Astrocyte of the spinal cord (primary cell): ENCODE measurements around the gene EHMT1.
"Not testable (repeated sequence)": the region's sequence is repeated elsewhere in the genome, so short reads cannot be mapped to it uniquely, and the experiment has no call there.

Source experiments
- DNase-seq: peaks from one replicate; pipeline ENCODE4 v3.0.0; 2011; ENCODE audit warnings: low read depth, low spot score
- H3K4me3 ChIP-seq: 2 replicates; pipeline ENCODE4 v1.5.1; 2011; ENCODE audit warnings: low read depth, mild to moderate bottlenecking, low read length, moderate library complexity
- CTCF ChIP-seq: IDR thresholded peaks from 2 replicates; pipeline ENCODE4 v1.5.1; 2012; ENCODE audit warnings: low read depth, mild to moderate bottlenecking, low read length, inconsistent platforms
- in situ Hi-C: cut with HindIII; loops from 2 replicates; pipeline ENCODE4 v1.10.0; 2017; ENCODE audit warnings: low sequenced_read_pairs

EHMT1 gene

GRCh38 chr9:137879566-137880150, 260.9 kb downstream of the EHMT1 start:
- H3K4me3 ChIP-seq, result no peak overlapping the region
- DNase-seq, result no peak
- TF ChIP-seq CTCF, result no peak
- in situ Hi-C loops, result no loop called here

DNA sequence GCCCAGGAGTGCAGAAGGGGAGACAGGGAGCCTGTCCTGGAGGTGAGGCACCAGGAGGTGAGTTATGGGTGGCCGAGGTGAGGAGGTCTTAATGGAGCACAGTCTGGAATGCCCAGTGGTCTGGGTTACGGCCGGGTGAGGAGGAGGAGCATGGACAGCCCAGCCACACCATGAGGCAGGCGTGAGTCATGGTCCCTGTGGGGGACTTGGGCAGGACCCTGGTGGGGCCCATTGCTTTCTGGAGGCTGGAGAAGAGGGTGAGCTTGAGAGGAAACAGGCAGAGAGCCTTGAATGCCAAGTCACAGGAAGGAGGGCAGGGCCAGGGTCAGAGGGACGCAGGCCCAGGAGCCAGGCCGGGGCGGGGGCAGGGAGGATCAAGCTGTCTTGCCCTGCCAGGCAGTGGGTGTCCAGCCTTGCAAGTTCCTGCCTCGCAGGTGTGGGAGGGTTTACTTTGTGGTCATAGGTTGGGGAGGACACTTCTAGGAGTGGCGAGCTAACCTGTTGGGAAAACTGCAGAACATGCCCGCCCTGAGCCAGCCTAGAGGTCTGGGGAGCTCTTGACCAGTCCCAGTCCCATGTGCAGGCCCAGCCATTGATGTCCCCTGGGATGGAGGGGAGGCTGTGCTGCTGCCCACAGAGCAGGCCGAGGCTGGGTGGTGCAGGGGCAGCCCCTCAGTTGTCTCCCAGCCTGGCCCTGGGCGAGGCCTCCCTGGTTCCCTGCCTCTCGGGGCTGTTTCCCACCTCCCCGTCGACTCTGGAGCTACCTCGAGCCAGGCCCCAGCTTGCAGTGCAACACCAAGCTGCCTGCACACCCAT, 261.6 kb downstream of the EHMT1 start:
- no peak for TF ChIP-seq CTCF
- no peak for DNase-seq
- no peak overlapping the region for H3K4me3 ChIP-seq
- in situ Hi-C loops, result no loop called here

GRCh38 chr9:137880976-137881530, 262.2 kb downstream of the EHMT1 start:
- in situ Hi-C loops, result no loop called here
- DNase-seq, result no peak
- H3K4me3 ChIP-seq, result no peak overlapping the region
- TF ChIP-seq CTCF, result no peak

DNA sequence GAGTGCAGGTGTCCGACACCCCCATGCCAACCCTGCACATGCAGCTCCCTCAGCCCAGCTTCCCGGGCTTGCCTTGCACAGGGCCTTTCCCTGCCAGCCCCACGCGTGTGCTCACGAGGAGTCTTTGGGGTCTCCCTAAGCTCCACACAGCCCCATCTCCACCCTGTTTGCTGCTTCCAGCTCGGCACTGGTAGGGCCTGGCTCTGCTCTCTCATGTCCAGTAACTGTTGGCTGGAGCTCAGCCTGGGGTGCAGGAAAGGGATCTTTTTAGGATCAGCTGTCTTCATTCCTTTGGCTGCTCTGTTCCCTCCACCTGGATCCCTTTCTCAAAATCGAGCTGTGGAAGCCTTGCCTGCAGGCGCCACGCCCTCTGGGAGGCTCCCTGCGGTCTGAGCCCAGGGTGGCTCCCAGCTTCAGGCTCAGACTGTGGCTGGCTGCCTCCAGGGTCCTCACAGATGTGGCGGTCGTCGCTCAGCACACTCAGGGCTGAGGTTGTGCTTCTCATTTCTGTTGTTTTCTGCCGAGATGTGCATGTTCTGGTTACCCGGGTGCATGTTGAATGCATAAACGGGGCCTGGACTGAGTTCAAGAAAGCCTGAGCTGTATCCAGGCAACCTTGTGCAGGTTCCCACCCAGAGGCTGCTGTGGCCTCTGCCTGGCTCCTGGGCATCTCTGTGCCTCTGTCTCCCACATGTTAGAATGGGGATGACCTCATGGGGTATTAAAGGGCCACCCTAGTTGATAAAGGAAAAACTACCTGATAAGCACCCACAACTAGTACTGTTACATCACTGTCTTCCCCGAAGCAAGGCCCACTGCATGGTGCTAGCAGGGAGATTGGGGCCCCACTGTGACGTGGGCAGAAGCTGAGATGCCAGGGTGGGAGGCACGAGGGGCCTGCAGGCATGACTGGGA, 263.0 kb downstream of the EHMT1 start:
- no peak for DNase-seq
- in situ Hi-C loops, result no loop called here
- TF ChIP-seq CTCF, result no peak
- H3K4me3 ChIP-seq, result no peak overlapping the region

DNA sequence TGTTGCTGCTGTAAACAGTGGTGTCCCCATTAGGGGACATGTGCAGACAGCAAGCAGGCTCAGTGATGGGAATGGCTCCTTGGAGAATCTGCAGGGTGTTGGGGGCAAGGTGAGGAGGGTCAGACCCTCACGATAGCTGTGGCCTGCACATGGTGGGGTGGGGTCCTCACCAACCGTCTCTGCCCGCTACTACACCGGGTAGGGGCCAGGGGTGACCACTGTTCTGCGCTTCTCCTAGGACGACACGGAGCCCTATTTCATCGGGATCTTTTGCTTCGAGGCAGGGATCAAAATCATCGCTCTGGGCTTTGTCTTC, 263.7 kb downstream of the EHMT1 start:
- in situ Hi-C loops, result no loop called here
- TF ChIP-seq CTCF, result no peak
- no peak for DNase-seq
- H3K4me3 ChIP-seq, result no peak overlapping the region

GRCh38 chr9:137883977-137884376, 265.2 kb downstream of the EHMT1 start:
- in situ Hi-C loops, H3K4me3 ChIP-seq, DNase-seq: not testable (repeated sequence)

DNA sequence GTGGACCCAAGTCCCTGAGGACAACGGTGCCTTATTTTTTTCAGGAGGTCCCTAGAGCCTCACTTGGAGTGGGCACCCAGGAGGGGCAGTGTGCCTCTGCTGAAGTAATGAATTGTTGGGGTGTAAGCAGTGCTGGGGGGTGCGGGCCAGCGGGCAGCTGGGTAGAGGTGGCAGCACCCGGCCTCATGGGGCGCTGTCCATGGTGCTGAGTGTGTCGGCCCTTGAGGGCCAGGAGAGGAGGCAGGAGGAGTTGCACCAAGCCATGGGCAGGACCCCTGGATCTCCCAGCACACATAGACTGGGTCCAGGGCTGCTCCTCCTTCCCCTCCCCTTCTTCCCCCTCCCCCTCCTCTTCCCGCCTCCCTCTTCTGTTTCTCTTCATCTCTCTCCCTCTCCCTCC, 265.7 kb downstream of the EHMT1 start:
- DNase-seq, in situ Hi-C loops, H3K4me3 ChIP-seq: not testable (repeated sequence)

DNA sequence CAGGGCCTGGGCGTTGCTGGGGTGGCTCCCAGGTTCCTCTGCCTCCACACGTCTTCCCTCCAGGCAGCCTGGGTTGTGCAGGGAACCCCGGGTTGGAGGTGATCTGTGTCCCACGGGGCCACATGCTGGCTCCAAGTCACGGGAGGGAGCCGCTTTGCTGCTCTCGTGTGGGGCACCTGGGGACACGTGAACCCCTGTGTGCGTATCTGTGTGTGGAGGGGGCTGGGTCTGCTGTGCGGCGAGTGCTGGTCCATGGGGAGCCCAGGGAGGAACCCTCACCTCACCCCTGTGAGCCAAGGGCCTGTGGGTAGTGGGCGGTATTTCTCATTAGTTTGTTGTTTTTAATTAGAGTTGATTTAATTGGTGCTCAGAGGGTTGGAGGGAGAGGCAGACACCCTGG, 266.3 kb downstream of the EHMT1 start:
- DNase-seq, H3K4me3 ChIP-seq, in situ Hi-C loops: not testable (repeated sequence)
